SU-DHL-6 (cell line): ENCODE data around the gene SCN9A.

Source experiments
- H2AFZ ChIP-seq: fragments of 200-600 bp; sonication (generic); 2 replicates; pipeline ENCODE4 v1.6.1; 2014; ENCODE audit warnings: low read depth, mild to moderate bottlenecking, moderate library complexity, mixed read lengths, antibody characterized with exemption, low read length; ENCODE audit not compliant: severe bottlenecking
- H3F3A ChIP-seq: fragments of 200-600 bp; shearing (Covaris generic); 2 replicates; pipeline ENCODE4 v1.6.0; 2016; ENCODE audit warnings: antibody characterized with exemption, mild to moderate bottlenecking; ENCODE audit not compliant: insufficient read depth
- H3K27ac ChIP-seq: fragments of 200-600 bp; sonication (generic); 2 replicates; pipeline ENCODE4 v1.5.1; 2016; ENCODE audit warnings: low read depth, mild to moderate bottlenecking, low read length, moderate library complexity, mixed read lengths
- H3K27me3 ChIP-seq: fragments of 200-600 bp; sonication (generic), shearing (Covaris generic); 2 replicates; pipeline ENCODE4 v1.6.0; 2014; ENCODE audit warnings: mild to moderate bottlenecking, low read length
- H3K36me3 ChIP-seq: fragments of 200-600 bp; sonication (generic); 2 replicates; pipeline ENCODE4 v1.6.1; 2014; ENCODE audit warnings: mild to moderate bottlenecking, low read length, mixed read lengths
- H3K4me2 ChIP-seq: fragments of 300-600, 200-600 bp; shearing (Covaris generic), sonication (generic); 2 replicates; pipeline ENCODE4 v1.6.0; 2014; ENCODE audit warnings: low read length, low read depth, mild to moderate bottlenecking; ENCODE audit not compliant: poor library complexity, severe bottlenecking
- H3K4me3 ChIP-seq: fragments of 200-600 bp; sonication (generic); 2 replicates; pipeline ENCODE4 v1.5.1; 2014; ENCODE audit warnings: antibody characterized with exemption, low read length, mild to moderate bottlenecking, mixed read lengths; ENCODE audit not compliant: insufficient read depth, poor library complexity, severe bottlenecking
- H3K79me2 ChIP-seq: fragments of 200-600 bp; sonication (generic); 2 replicates; pipeline ENCODE4 v1.6.1; 2014; ENCODE audit warnings: mild to moderate bottlenecking, low read length, moderate library complexity; ENCODE audit not compliant: insufficient read depth
- H3K9ac ChIP-seq: fragments of 200-600 bp; sonication (generic); 2 replicates; pipeline ENCODE4 v1.7.0; 2014; ENCODE audit warnings: mild to moderate bottlenecking, low read length
- H3K9me2 ChIP-seq: fragments of 200-600 bp; sonication (generic); replicated peaks from 2 replicates; pipeline ENCODE4 v1.6.1; 2014; ENCODE audit warnings: low read length; ENCODE audit not compliant: insufficient read depth
- H3K9me3 ChIP-seq: fragments of 200-600 bp; sonication (generic); 2 replicates; pipeline ENCODE4 v1.6.1; 2014; ENCODE audit warnings: low read length, mixed read lengths; ENCODE audit not compliant: insufficient read depth
- H4K20me1 ChIP-seq: fragments of 200-600 bp; sonication (generic); 2 replicates; pipeline ENCODE4 v1.6.1; 2014; ENCODE audit warnings: low read depth, mild to moderate bottlenecking, antibody characterized with exemption, low read length, moderate library complexity, mixed read lengths
- CTCF ChIP-seq: fragments of 200-600 bp; sonication (generic); IDR thresholded peaks from one replicate; pipeline ENCODE4 v1.5.1; 2017; ENCODE audit warnings: antibody characterized with exemption, mild to moderate bottlenecking, low read length, moderate library complexity; ENCODE audit not compliant: insufficient read depth, poor library complexity, severe bottlenecking
- EZH2phosphoT487 ChIP-seq: fragments of 200-600 bp; sonication (generic), shearing (Covaris generic); conservative IDR thresholded peaks from 2 replicates; pipeline ENCODE4 v1.6.1; 2018; ENCODE audit warnings: mild to moderate bottlenecking, antibody characterized with exemption, low read length, moderate library complexity, mixed read lengths

The SCN9A gene

GRCh38 chr2:166405569-166405926, 29.8 kb upstream of the SCN9A start:
- Histone ChIP-seq H3K4me2 (no peak overlapping the region), H4K20me1 (no peaks in the 10 kb centered on the region), H3K9me3 (no peaks in the 10 kb centered on the region), H3K9ac (no peak overlapping the region), H3F3A (no peaks in the 10 kb centered on the region), H3K36me3 (no peaks in the 10 kb centered on the region), H2AFZ (no peak overlapping the region), H3K79me2 (no peaks in the 10 kb centered on the region), H3K9me2 (no peaks in the 10 kb centered on the region), H3K27me3 (no peaks in the 10 kb centered on the region), H3K4me3 (no peak overlapping the region), H3K27ac (no peak overlapping the region)
- no peak for TF ChIP-seq CTCF
- no peak for TF ChIP-seq EZH2phosphoT487

- H3K4me2 ChIP-seq: no peak overlapping the region
- no peak overlapping the region for H3K9ac ChIP-seq
- H3K4me3 ChIP-seq: no peak overlapping the region
- no peaks in the 10 kb centered on the region for H3K9me3 ChIP-seq
- H3K9me2 ChIP-seq: no peaks in the 10 kb centered on the region
- TF ChIP-seq EZH2phosphoT487 (no peak), CTCF (no peak)
- H3K79me2 ChIP-seq: no peaks in the 10 kb centered on the region
- no peaks in the 10 kb centered on the region for H3F3A ChIP-seq
- no peak overlapping the region for H2AFZ ChIP-seq
- no peaks in the 10 kb centered on the region for H3K27me3 ChIP-seq
- no peaks in the 10 kb centered on the region for H3K36me3 ChIP-seq
- H3K27ac ChIP-seq: no peak overlapping the region
- no peaks in the 10 kb centered on the region for H4K20me1 ChIP-seq
Observed at GRCh38 chr2:166404831-166405568, 29.3 kb upstream of the SCN9A start.

GRCh38 chr2:166394245-166394644, 18.5 kb upstream of the SCN9A start:
- H4K20me1 ChIP-seq: no peaks in the 10 kb centered on the region; the same call in 1 of the 2 replicates
- H2AFZ ChIP-seq: no peak overlapping the region
- no peak overlapping the region for H3K4me3 ChIP-seq
- no peaks in the 10 kb centered on the region for H3K36me3 ChIP-seq
- TF ChIP-seq EZH2phosphoT487 (no peak), CTCF (no peak)
- H3K9me2 ChIP-seq: no peaks in the 10 kb centered on the region
- H3K9me3 ChIP-seq: no peaks in the 10 kb centered on the region
- H3K4me2 ChIP-seq: no peak overlapping the region
- H3K27ac ChIP-seq: no peak overlapping the region
- no peaks in the 10 kb centered on the region for H3K79me2 ChIP-seq
- H3K27me3 ChIP-seq: no peaks in the 10 kb centered on the region
- H3K9ac ChIP-seq: no peak overlapping the region
- H3F3A ChIP-seq: no peaks in the 10 kb centered on the region
